Measurements from ENCODE around the gene DKC1.

DNA sequence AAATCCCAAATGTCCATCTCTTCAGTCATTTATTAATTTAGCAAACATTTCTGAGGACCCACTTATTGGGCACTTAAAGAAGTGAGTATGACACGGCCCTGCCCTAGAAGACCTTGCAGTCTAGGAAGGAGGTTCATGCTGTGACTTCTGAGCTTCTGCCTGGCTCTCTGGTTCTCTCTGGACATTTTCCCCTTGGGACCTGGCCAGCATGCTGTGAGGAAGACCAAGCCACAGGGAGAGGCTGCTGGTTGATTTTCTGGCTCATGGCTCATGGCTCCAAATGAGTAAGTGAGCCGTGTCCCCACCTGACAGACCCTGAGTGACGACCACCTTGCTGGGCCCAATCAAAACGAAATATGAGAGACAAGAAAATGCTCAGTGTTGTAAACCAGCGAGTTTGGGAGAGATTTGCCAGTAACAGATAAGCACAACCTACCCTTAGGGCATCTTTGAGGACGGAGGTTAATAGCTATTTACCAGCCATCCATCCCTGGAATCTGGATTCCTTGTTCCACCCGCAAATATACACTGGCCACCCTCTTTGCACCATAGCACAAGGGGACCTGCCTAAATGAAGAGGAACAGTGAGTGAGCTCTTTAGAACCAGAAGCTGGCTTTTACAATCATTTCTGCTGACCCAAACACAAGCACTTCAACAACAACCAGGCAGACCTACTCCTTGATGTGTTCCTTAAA lies 41.7 kb downstream of the DKC1 start:
- TF ChIP-seq EZH2phosphoT487 (IDR thresholded peaks at IDR 0.05; ENCODE audit: borderline replicate concordance, low read length) = no peak
- TF ChIP-seq, protein P1, sequence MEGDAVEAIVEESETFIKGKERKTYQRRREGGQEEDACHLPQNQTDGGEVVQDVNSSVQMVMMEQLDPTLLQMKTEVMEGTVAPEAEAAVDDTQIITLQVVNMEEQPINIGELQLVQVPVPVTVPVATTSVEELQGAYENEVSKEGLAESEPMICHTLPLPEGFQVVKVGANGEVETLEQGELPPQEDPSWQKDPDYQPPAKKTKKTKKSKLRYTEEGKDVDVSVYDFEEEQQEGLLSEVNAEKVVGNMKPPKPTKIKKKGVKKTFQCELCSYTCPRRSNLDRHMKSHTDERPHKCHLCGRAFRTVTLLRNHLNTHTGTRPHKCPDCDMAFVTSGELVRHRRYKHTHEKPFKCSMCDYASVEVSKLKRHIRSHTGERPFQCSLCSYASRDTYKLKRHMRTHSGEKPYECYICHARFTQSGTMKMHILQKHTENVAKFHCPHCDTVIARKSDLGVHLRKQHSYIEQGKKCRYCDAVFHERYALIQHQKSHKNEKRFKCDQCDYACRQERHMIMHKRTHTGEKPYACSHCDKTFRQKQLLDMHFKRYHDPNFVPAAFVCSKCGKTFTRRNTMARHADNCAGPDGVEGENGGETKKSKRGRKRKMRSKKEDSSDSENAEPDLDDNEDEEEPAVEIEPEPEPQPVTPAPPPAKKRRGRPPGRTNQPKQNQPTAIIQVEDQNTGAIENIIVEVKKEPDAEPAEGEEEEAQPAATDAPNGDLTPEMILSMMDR (IDR thresholded peaks at IDR 0.05; ENCODE audit: low read depth, low read length, poor library complexity, severe bottlenecking) = no peak
